GM19468 (cell line): ENCODE results near the gene SFT2D3.

Experiments used
- ATAC-seq: cut with Tn5 transposase; IDR thresholded peaks from one replicate; pipeline ENCODE4 v1.9.1; 2021; ENCODE audit warnings: mild to moderate bottlenecking, moderate library complexity, moderate number of reproducible peaks; ENCODE audit not compliant: unreplicated experiment; ENCODE audit errors: extremely low read depth

SFT2D3 gene

GRCh38 chr2:127735537-127736399 lies 34.5 kb downstream of the SFT2D3 start:
- no peak for ATAC-seq

GRCh38 chr2:127737892-127738291 lies 36.6 kb downstream of the SFT2D3 start:
- ATAC-seq, result no peak

DNA sequence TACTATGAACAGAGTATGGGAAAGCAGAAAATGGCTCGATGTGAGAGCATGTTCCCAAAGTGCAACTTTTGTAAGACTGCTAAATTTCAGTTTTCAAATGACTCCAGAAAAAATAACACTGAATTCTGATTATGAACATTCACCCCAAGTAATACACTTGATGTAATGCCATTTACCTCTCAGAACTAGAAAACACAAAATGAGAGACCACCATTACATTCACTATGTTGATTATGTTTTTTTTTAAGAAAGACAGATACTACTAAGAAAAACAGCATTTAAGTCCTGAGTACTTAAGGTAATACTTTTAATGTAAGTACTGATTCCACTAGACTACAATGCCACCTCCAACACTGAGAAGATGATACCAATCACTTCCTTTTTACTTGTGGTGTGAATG lies 38.5 kb downstream of the SFT2D3 start:
- no peak for ATAC-seq

- no peak for ATAC-seq
Measured at GRCh38 chr2:127740665-127741288, 39.5 kb downstream of the SFT2D3 start.

DNA sequence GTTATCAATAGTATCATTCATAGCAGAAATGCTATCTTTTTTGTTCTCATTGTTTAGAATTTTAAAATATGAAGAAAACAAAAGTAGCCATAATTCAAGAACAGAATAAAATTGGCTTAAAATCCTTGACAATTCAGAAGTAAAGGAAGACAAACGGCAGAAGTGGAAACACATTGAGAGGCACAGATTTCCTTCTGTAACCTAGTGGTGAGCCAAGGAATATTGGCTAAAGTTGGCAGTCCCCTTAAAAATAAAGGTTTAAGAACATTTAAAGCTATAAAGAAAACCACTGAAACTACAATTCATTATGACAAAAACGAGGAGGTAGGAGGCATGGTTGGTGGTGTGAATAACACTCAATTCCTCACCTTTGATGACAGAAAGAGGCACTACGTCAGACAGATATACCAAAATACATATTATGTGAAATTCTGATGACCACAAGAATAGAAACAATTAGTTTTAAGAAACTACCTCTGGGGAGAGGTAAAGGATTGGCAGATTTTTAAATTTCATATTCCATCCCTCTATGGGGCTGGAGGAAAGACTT lies 42.3 kb downstream of the SFT2D3 start:
- ATAC-seq, result no peak

DNA sequence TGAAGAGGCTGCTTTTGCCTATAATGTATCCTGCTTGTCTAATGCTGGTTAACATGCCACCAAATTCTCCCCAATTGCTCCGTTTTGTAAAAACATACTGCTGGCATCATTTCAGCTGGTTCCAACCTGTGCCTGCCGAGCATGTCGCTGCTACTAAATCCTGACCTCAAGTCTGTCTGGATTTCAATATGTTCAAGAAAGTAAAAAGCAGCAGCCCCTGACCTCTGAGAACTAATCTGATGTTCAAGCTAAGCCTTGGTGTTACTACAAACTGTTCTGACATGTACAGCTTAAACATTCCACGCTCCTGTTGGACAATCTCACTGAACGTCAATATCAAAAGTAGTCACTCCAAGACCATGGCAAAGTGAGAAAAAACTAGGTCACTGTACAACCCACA lies 46.3 kb downstream of the SFT2D3 start:
- no peak for ATAC-seq

DNA sequence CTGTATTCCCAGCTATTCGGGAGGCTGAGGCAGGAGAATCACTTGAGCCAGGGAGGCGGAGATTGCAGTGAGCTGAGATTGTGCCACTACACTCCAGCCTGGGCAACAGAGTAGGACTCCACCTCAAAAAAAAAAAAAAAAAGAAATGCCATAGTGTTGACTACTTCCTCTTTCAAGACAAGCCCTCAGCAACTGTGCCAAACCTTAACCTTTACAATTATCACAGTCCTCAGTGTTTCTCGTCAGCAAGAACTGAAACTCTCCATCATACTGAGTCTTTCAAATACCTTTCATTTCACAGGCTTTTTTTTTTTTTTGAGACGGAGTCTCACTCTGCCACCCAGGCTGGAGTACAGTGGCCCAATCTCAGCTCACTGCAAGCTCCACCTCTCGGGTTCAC lies 48.2 kb downstream of the SFT2D3 start:
- ATAC-seq, result peak; percentile 100

DNA sequence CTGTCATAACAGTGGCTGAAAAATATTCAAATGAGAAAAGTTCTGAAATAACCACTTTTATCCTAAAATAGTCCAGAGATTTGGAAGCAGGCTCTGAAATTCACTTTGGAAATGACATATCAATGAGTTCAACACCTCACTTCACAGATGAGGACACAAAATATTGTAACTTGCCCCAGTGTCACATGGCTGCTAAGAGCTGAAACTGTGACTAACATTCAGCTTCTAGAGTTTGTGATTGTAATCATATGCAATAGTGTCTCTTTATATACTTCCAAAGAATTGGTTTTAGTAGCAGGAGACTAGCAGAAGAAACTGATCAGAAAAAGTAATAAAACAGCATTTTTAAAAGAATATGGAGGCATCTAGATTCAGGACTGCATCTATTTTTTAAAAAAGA lies 52.1 kb downstream of the SFT2D3 start:
- ATAC-seq, result no peak

GRCh38 chr2:127754186-127754585 lies 52.9 kb downstream of the SFT2D3 start:
- no peak for ATAC-seq
